GM20000 (cell line): ENCODE data around the gene TMLHE.

Experiments
- DNase-seq: peaks from one replicate; pipeline ENCODE4 v3.0.0; 2012; ENCODE audit warnings: low spot score
- CTCF ChIP-seq: IDR thresholded peaks from 2 replicates; pipeline ENCODE4 v1.5.1; 2012; ENCODE audit warnings: mild to moderate bottlenecking, control low read depth; ENCODE audit errors: extremely low read depth, missing control alignments

Gene TMLHE

GRCh38 chrX:155615938-155616337 is 3.2 kb upstream of the TMLHE start:
- no peak for DNase-seq
- TF ChIP-seq CTCF, result no peak

GRCh38 chrX:155613927-155614559 is 1.3 kb upstream of the TMLHE start:
- no peak for DNase-seq
- TF ChIP-seq CTCF, result no peak

- TF ChIP-seq CTCF, result no peak
- no peak for DNase-seq
These were observed 1.4 kb downstream of the TMLHE start for GRCh38 chrX:155611302-155611701.

GRCh38 chrX:155592981-155593380 is 19.8 kb downstream of the TMLHE start:
- no peak for TF ChIP-seq CTCF
- DNase-seq, result no peak

GRCh38 chrX:155592331-155592730 is 20.4 kb downstream of the TMLHE start:
- TF ChIP-seq CTCF, result no peak
- no peak for DNase-seq

- no peak for TF ChIP-seq CTCF
- peak; percentile 4 for DNase-seq
These were observed 35.1 kb downstream of the TMLHE start for GRCh38 chrX:155577682-155578081.

- TF ChIP-seq CTCF, result no peak
- DNase-seq, result no peak
These were observed 49.7 kb downstream of the TMLHE start for GRCh38 chrX:155563099-155563498.
